Measurements from ENCODE around the gene VASP.

The VASP gene

GRCh38 chr19:45503909-45504308 is 3.4 kb upstream of the VASP start:
- TF ChIP-seq SIN3A (IDR thresholded peaks at IDR 0.05; ENCODE audit: borderline replicate concordance, insufficient read depth, low read length) (no peak), FOXP2 (optimal IDR thresholded peaks at IDR 0.05; ENCODE audit: borderline replicate concordance, extremely low read depth, extremely low read length, insufficient read depth) (no peak), POLR2AphosphoS5 (IDR thresholded peaks at IDR 0.05; ENCODE audit: low read depth, low read length) (no peak), REST (IDR thresholded peaks at IDR 0.05; ENCODE audit: insufficient read depth in 1 of 2, low read depth in 2 of 2, low read length in 2 of 2) (no peak), TAF1 (IDR thresholded peaks at IDR 0.05; ENCODE audit: borderline replicate concordance, insufficient read depth, low read length) (no peak)

- TF ChIP-seq POLR2AphosphoS5 (IDR thresholded peaks at IDR 0.05; ENCODE audit: low read depth, low read length) (no peak), FOXP2 (optimal IDR thresholded peaks at IDR 0.05; ENCODE audit: borderline replicate concordance, extremely low read depth, extremely low read length, insufficient read depth) (no peak), REST (IDR thresholded peaks at IDR 0.05; ENCODE audit: insufficient read depth in 1 of 2, low read depth in 2 of 2, low read length in 2 of 2) (no peak), TAF1 (IDR thresholded peaks at IDR 0.05; ENCODE audit: borderline replicate concordance, insufficient read depth, low read length) (no peak), SIN3A (IDR thresholded peaks at IDR 0.05; ENCODE audit: borderline replicate concordance, insufficient read depth, low read length) (no peak)
Measured at GRCh38 chr19:45505151-45505995, 1.9 kb upstream of the VASP start.

GRCh38 chr19:45505996-45506245 is 1.4 kb upstream of the VASP start:
- no peak for TF ChIP-seq SIN3A (IDR thresholded peaks at IDR 0.05; ENCODE audit: borderline replicate concordance, insufficient read depth, low read length)
- TF ChIP-seq REST (IDR thresholded peaks at IDR 0.05; ENCODE audit: insufficient read depth in 1 of 2, low read depth in 2 of 2, low read length in 2 of 2), result no peak
- no peak for TF ChIP-seq POLR2AphosphoS5 (IDR thresholded peaks at IDR 0.05; ENCODE audit: low read depth, low read length)

- TF ChIP-seq REST (IDR thresholded peaks at IDR 0.05; ENCODE audit: insufficient read depth in 1 of 2, low read depth in 2 of 2, low read length in 2 of 2) (0 out of 4 replicates have a peak, but pooled peaks of 1 of the 2 experiments have one; percentile 24), POLR2AphosphoS5 (IDR thresholded peaks at IDR 0.05; ENCODE audit: low read depth, low read length) (peak; percentile 80), FOXP2 (optimal IDR thresholded peaks at IDR 0.05; ENCODE audit: borderline replicate concordance, extremely low read depth, extremely low read length, insufficient read depth) (peak; percentile 65), SIN3A (IDR thresholded peaks at IDR 0.05; ENCODE audit: borderline replicate concordance, insufficient read depth, low read length) (peak; percentile 50; the same call in 1 of the 2 replicates), TAF1 (IDR thresholded peaks at IDR 0.05; ENCODE audit: borderline replicate concordance, insufficient read depth, low read length) (no peak)
Measured at GRCh38 chr19:45506246-45506988, 862 bp upstream of the VASP start.
